Measurements from ENCODE around the gene MTCP1.

GRCh38 chrX:155108427-155108826, 37.5 kb upstream of the MTCP1 start:
- TF ChIP-seq EP300 (IDR thresholded peaks at IDR 0.05) = no peak
- no peak for TF ChIP-seq POLR2A (IDR thresholded peaks at IDR 0.05)
- TF ChIP-seq CTCF (IDR thresholded peaks at IDR 0.05) = no peak
- no peak for TF ChIP-seq POLR2AphosphoS5 (IDR thresholded peaks at IDR 0.05)
